ENCODE results near the gene LEP.

The LEP gene

DNA sequence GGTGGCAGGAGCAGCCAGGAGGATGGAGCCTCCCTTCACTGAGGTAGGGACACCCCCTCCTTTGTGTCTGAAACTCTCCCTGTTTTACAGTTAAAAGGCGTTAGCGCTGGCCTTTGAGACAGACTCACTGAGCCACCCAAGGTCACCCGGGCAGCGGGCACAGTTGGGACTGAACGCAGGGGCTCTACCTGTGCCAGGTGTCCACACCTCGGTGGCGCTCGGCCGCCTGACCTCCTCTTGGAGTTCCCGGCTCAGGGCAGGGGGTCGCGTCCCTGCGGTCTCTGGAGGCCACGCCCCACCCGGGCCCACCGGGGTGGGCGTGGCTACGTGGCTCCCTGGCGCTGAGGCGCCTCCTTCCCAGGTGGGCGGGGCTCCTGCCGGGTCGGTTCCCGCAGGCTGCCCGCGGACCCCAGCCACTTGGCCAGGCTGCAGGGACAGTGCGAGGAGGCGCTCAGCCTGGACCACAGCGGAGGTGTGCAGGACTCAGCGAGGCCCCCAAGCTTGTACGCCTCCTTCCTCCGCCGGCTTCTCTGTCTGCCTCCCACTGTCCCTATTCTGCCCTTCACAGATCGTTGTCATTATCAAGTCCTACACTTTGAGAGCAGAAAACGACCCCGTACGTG, 39.9 kb upstream of the LEP start:
- H4K20me1 ChIP-seq (ENCODE audit: control insufficient read depth, insufficient read depth, low read depth, low read length), result no peaks in the 10 kb centered on the region
- no peaks in the 10 kb centered on the region for H3K79me2 ChIP-seq (ENCODE audit: control insufficient read depth, low read length)
- H3K9me2 ChIP-seq (replicated peaks; ENCODE audit: control insufficient read depth, low read length), result no peaks in the 10 kb centered on the region
- no peaks in the 10 kb centered on the region for H3K36me3 ChIP-seq (ENCODE audit: control insufficient read depth, low read length)
- peaks cover 6% of the 10 kb centered on the region for H3K9me3 ChIP-seq (ENCODE audit: control insufficient read depth, insufficient read depth, low read length)
- no peaks in the 10 kb centered on the region for H3K4me1 ChIP-seq (ENCODE audit: control insufficient read depth, low read length)
- no peak overlapping the region for H3K4me2 ChIP-seq (ENCODE audit: low read length)
- no peaks in the 10 kb centered on the region for H3F3A ChIP-seq (ENCODE audit: control insufficient read depth, insufficient read depth)
- H3K4me3 ChIP-seq (ENCODE audit: low read length), result no peak overlapping the region
- H3K27me3 ChIP-seq (ENCODE audit: control insufficient read depth, low read length), result 0 out of 2 replicates have a peak, but pooled peaks cover 4% of the 10 kb centered on the region
- no peak for TF ChIP-seq EZH2phosphoT487 (IDR thresholded peaks at IDR 0.05; ENCODE audit: borderline replicate concordance, low read length)
- TF ChIP-seq, protein P1, sequence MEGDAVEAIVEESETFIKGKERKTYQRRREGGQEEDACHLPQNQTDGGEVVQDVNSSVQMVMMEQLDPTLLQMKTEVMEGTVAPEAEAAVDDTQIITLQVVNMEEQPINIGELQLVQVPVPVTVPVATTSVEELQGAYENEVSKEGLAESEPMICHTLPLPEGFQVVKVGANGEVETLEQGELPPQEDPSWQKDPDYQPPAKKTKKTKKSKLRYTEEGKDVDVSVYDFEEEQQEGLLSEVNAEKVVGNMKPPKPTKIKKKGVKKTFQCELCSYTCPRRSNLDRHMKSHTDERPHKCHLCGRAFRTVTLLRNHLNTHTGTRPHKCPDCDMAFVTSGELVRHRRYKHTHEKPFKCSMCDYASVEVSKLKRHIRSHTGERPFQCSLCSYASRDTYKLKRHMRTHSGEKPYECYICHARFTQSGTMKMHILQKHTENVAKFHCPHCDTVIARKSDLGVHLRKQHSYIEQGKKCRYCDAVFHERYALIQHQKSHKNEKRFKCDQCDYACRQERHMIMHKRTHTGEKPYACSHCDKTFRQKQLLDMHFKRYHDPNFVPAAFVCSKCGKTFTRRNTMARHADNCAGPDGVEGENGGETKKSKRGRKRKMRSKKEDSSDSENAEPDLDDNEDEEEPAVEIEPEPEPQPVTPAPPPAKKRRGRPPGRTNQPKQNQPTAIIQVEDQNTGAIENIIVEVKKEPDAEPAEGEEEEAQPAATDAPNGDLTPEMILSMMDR (IDR thresholded peaks at IDR 0.05; ENCODE audit: low read depth, low read length, poor library complexity, severe bottlenecking), result no peak
- H3K27ac ChIP-seq (ENCODE audit: low read depth, low read length), result no peak overlapping the region

GRCh38 chr7:128201690-128202085, 39.4 kb upstream of the LEP start:
- no peaks in the 10 kb centered on the region for H4K20me1 ChIP-seq (ENCODE audit: control insufficient read depth, insufficient read depth, low read depth, low read length)
- no peak overlapping the region for H3K4me3 ChIP-seq (ENCODE audit: low read length)
- H3K9me2 ChIP-seq (replicated peaks; ENCODE audit: control insufficient read depth, low read length), result no peaks in the 10 kb centered on the region
- H3K36me3 ChIP-seq (ENCODE audit: control insufficient read depth, low read length), result no peaks in the 10 kb centered on the region
- TF ChIP-seq, protein P1 (IDR thresholded peaks at IDR 0.05; ENCODE audit: low read depth, low read length, poor library complexity, severe bottlenecking), result no peak
- TF ChIP-seq EZH2phosphoT487 (IDR thresholded peaks at IDR 0.05; ENCODE audit: borderline replicate concordance, low read length), result no peak
- no peaks in the 10 kb centered on the region for H3K4me1 ChIP-seq (ENCODE audit: control insufficient read depth, low read length)
- H3K9me3 ChIP-seq (ENCODE audit: control insufficient read depth, insufficient read depth, low read length), result peaks cover 4% of the 10 kb centered on the region; the same call in 1 of the 2 replicates
- no peak overlapping the region for H3K27ac ChIP-seq (ENCODE audit: low read depth, low read length)
- H3K27me3 ChIP-seq (ENCODE audit: control insufficient read depth, low read length), result 0 out of 2 replicates have a peak, but pooled peaks cover 4% of the 10 kb centered on the region
- no peaks in the 10 kb centered on the region for H3K79me2 ChIP-seq (ENCODE audit: control insufficient read depth, low read length)
- H3F3A ChIP-seq (ENCODE audit: control insufficient read depth, insufficient read depth), result no peaks in the 10 kb centered on the region
- H3K4me2 ChIP-seq (ENCODE audit: low read length), result no peak overlapping the region

- TF ChIP-seq, protein P1 (IDR thresholded peaks at IDR 0.05; ENCODE audit: low read depth, low read length, poor library complexity, severe bottlenecking), result no peak
- TF ChIP-seq EZH2phosphoT487 (IDR thresholded peaks at IDR 0.05; ENCODE audit: borderline replicate concordance, low read length), result no peak
- no peaks in the 10 kb centered on the region for H3F3A ChIP-seq (ENCODE audit: control insufficient read depth, insufficient read depth)
- H3K9me2 ChIP-seq (replicated peaks; ENCODE audit: control insufficient read depth, low read length), result no peaks in the 10 kb centered on the region
- no peaks in the 10 kb centered on the region for H3K79me2 ChIP-seq (ENCODE audit: control insufficient read depth, low read length)
- H3K4me2 ChIP-seq (ENCODE audit: low read length), result no peak overlapping the region
- H3K36me3 ChIP-seq (ENCODE audit: control insufficient read depth, low read length), result no peaks in the 10 kb centered on the region
- no peak overlapping the region for H3K27ac ChIP-seq (ENCODE audit: low read depth, low read length)
- no peak overlapping the region for H3K4me3 ChIP-seq (ENCODE audit: low read length)
- H3K4me1 ChIP-seq (ENCODE audit: control insufficient read depth, low read length), result no peaks in the 10 kb centered on the region
- no peaks in the 10 kb centered on the region for H4K20me1 ChIP-seq (ENCODE audit: control insufficient read depth, insufficient read depth, low read depth, low read length)
- H3K27me3 ChIP-seq (ENCODE audit: control insufficient read depth, low read length), result 0 out of 2 replicates have a peak, but pooled peaks cover 4% of the 10 kb centered on the region
- H3K9me3 ChIP-seq (ENCODE audit: control insufficient read depth, insufficient read depth, low read length), result no peaks in the 10 kb centered on the region
Observed at GRCh38 chr7:128202287-128202957, 38.7 kb upstream of the LEP start.

Data from DOHH2 (cell line).